Fibroblast of skin of left quadriceps (primary cell): Measurements from ENCODE around the gene FAHD1.
"Not testable (repeated sequence)": the region's sequence is repeated elsewhere in the genome, so short reads cannot be mapped to it uniquely, and the experiment has no call there.

Source experiments
- DNase-seq, 2 experiments: peaks; one replicate each; pipeline ENCODE4 v3.0.0-alpha.2; 2013; ENCODE audit warnings: low read depth in 2 of 2

The FAHD1 gene

DNA sequence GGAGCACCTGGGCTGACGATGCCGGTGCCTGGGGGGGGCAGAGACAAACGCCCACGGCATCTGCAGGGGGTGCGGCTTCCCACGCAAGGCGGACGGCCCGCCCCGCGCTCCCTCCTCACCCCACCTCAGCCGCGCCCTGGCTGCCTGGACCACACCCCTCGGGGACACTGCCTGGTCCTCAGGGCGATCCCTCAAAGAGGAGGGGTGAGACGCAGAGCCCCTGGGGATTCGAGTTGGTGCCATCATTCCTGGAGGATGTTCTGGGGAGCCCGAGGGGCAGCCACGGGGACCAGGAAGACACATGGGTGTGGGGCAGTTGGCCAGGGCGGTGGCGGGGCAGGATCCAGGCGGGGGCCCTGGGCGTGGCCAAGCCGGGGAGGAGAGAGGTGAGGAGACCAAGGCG, 37.4 kb upstream of the FAHD1 start:
- DNase-seq: no peak

- DNase-seq: no peak
Measured at GRCh38 chr16:1790261-1790610, 36.8 kb upstream of the FAHD1 start.

DNA sequence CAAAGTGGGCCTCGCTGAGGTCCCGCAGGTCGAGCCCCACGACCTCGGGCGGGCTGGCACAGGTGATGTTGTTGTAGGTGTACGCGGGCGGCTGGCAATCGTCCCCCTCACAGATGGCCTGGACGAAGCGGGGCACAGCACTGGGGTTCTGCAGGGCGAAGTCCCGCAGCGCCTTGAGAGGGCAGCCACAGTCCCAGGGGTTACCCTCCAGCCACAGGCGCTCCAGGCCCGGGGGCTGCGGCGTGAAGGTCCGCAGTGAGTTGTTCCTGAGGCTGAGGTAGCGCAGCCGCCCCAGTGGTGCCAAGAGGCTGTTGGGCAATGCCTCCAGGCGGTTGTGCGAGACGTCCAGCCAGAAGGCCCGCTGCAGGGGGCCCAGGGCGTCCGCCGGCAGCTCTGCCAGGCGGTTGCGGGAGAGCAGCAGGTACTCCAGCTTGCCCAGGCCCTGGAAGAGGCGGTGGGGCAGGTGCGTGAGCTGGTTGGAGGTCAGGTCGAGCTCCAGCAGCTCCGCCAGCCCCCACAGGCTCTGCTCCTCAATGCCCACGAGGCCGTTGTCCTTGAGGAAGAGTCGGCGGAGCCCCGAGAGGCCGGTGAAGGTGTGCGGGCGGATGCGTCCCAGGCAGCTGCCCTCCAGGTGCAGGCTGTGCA, 36.3 kb upstream of the FAHD1 start:
- no peak for DNase-seq

GRCh38 chr16:1791256-1791942, 35.6 kb upstream of the FAHD1 start:
- no peak for DNase-seq

DNA sequence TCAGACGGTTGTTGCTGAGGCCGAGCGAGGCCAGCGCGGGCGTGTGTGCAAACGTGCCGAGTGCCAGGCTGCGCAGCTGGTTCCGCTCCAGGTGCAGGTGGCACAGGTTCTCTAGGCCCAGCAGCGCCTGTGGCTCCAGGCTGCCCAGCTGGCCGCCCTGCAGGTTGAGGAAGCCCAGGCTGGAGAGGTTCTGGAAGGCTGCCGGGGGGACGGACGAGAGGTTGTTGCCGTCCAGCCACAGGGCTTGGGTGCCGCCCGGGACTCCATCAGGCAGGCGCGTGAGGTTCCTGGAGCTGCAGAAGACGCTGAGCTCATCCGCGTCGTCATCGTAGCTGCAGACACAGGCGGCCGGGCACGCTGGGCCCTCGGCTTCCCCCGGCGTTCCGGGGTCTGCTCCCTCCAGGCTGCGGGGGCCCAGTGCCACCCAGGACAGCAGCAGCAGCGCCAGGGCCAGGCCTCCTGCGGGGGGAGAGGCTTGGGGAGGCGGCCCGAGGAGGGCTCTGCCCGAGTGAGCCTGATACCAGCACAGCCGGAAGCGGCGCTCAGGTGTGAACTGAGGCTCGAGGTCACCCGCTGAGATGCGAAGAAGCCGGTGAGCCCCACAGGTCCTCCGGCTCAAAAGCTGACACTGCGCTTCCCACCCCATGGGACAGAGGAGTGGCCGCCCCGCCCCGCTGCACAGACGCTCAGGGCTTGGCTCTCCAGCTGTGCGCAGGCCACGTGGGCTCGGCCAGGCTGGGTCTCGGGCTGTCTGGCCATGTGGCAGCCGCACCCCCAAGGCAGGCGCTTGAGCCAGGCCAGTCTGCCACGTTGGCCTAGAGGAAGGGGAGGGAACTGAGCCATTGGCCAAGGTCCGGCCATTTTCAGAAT, 34.8 kb upstream of the FAHD1 start:
- DNase-seq: no peak

GRCh38 chr16:1792836-1793577, 34.0 kb upstream of the FAHD1 start:
- DNase-seq: no peak

DNA sequence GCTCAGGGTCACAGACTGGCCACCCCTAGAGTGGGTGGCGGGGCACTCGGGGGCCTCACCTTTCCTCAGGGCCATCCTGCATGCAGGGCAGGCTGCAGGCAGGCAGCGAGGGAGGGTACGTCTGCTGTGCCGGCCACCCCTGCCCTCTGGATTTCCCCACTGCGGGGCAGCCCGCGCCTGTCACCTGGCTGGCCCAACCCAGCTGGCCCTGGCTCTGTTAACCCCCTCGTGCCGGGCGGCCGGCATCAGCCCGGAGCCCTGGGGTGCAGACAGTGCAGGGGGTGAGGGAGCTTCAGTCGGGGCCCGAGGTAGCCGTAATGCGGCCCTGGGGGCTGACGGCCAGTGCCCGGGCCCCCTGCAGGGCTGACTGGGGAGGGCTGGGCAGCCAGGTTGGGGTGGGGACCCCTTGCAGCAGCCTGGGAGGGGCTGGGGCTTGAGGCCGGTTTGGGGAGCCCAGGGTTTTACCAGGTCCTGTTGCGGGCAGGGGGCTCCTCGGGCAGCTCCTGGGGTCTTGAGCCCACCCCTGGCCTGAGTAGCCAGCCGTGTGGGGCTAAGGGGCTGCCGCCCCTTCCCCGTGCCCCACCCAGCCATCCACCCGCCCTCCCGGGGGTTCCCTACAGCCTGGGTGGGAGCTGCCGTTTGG, 33.3 kb upstream of the FAHD1 start, which contains the start of gene IGFALS:
IGFALS (minus strand) TSS at position 128 of the 643 bp plus-strand sequence; CDS start at position 75, 53 bp downstream.
- DNase-seq: no peak

- no peak for DNase-seq
Measured at GRCh38 chr16:1794221-1794871, 32.7 kb upstream of the FAHD1 start.

GRCh38 chr16:1794908-1795666, 31.9 kb upstream of the FAHD1 start:
- no peak for DNase-seq

- DNase-seq: not testable (repeated sequence)
Measured at GRCh38 chr16:1799263-1799662, 27.7 kb upstream of the FAHD1 start.

DNA sequence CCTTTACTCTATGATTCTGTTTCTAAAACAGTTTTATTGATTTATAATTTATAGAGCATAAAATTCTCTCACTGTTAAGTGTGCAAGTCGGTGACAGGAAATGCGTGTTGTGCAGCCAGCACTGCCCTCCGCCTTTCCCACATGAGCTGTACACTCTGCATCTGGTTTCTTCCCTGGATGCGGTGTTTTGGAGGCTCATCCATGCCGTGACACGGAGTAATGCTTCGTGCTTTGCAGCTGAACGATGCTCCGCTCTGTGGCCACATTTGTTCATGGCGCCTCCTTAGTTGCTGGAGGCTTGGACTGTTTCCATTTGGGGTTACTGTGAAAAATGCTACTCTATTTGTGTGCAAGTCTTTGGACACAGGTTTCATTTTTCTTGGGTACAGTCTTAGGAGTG, 26.3 kb upstream of the FAHD1 start:
- peak in 1 of 2 experiments; percentile 3 for DNase-seq

DNA sequence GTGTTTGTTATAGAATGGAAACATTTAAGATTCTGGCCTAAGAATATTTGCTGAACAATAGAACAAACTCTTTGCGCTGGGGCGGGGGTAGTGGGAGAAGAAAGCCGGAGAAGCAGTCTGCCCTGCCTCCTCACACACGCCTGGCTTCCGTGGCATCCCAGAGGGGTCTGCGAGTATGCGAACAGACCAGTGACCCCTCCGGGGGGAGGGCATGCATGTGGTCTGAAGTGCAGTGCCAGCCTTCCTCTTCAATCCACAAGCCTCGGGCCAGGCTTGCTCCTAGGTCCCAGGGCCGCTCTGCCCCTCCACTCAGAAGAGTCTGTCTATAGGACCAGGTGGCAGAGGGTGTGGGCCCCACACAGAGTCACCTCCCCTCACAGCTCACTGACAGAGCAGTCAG, 19.4 kb upstream of the FAHD1 start:
- DNase-seq: no peak

DNA sequence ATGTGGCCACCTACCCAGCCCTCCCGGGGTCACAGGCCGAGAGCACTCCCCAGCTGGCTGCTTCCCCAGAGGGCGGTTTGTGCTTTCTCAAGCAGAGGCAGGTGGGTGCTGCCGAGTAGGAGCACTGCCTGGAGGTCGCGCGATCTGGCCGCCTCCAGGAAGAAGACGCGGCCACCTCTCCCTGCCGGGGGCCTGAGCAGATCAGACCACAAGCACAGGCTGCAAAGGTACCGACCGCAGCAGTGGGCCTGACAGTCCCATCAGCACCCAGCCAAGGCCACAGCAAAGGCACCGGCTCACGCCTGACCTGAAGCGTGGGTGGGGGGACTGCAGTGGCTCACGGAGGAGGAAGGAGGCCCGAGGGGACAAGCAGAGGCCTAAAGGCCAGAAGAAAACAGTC, 18.3 kb upstream of the FAHD1 start:
- no peak for DNase-seq

GRCh38 chr16:1809281-1809801, 17.7 kb upstream of the FAHD1 start:
- DNase-seq: no peak

DNA sequence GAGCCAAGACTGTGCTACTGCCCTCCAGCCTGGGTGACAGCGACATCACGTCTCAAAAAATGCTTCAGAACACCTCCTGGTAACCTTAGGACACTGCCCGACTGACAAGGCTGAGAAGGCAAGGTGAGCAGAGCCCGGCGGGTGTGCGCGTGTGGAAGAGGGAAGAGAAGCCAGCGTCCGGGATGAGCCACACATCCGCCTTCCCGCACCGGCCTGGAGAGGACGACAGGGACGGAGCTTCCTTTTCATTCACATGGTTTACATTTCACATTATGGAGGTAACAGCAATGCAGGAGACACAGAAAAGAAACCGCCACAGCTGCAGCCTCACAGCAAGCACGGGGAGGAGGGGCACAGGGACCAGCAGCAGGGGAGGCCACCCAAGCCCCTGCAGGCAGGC, 16.9 kb upstream of the FAHD1 start:
- DNase-seq: no peak

- no peak for DNase-seq
Measured at GRCh38 chr16:1810536-1810935, 16.5 kb upstream of the FAHD1 start.

GRCh38 chr16:1812732-1813163, 14.3 kb upstream of the FAHD1 start:
- peak; percentile 10 to 23 for DNase-seq

GRCh38 chr16:1815461-1815860, 11.5 kb upstream of the FAHD1 start:
- no peak for DNase-seq

- DNase-seq: no peak
Measured at GRCh38 chr16:1816396-1817275, 10.4 kb upstream of the FAHD1 start.
